ENCODE measurements around the gene CCDC102B.

Gene CCDC102B

DNA sequence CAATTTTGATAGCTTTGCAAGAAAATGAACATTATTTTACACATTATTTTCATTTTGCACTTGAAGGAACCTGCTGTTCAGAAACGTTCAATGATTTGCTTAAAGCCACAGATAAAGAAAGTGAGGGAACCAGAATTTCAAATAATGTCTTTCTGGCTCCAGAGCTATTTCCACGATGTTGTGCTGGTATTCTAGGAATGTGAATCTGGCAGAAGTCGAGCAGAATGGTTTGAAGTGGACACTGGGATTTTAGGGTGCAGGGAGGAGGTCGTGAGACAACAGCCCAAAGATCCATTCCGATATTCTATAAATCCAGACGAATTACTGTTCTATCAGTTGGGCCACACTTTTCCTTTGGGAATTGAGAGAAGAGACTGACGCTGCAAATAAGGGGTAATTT, 2.2 kb downstream of the CCDC102B start:
- H3K27ac ChIP-seq (ENCODE audit: low read depth, low read length): no peak overlapping the region
- H3K9ac ChIP-seq (ENCODE audit: low read length): no peak overlapping the region
- no peaks in the 10 kb centered on the region for H3K79me2 ChIP-seq (ENCODE audit: control insufficient read depth, insufficient read depth, low read length)
- no peak overlapping the region for H3K18ac ChIP-seq (ENCODE audit: low read length)
- H3K4me1 ChIP-seq (ENCODE audit: control insufficient read depth, low read depth, low read length): no peaks in the 10 kb centered on the region
- H2AK5ac ChIP-seq (ENCODE audit: low read length): no peak overlapping the region
- H3K79me1 ChIP-seq (ENCODE audit: low read length): no peaks in the 10 kb centered on the region
- H3K4me2 ChIP-seq (ENCODE audit: low read length): no peak overlapping the region
- peak; percentile 19 for DNase-seq
- H3K4ac ChIP-seq (ENCODE audit: low read depth, low read length): no peak overlapping the region
- no peak overlapping the region for H2BK15ac ChIP-seq (replicated peaks; ENCODE audit: low read depth)
- no peak overlapping the region for H3K4me3 ChIP-seq (ENCODE audit: low read length)
- no CpG with 5 or more reads among the region's 7 CpGs for WGBS (ENCODE audit: extremely low coverage, insufficient coverage, low lambda C conversion rate)
- no peak overlapping the region for H4K5ac ChIP-seq (ENCODE audit: low read length)
- H3K56ac ChIP-seq (ENCODE audit: low read length): no peak overlapping the region
- H2BK120ac ChIP-seq (ENCODE audit: low read depth, low read length): no peak overlapping the region
- H4K8ac ChIP-seq (ENCODE audit: low read depth, low read length): no peak overlapping the region
- H3K36me3 ChIP-seq (ENCODE audit: control insufficient read depth, insufficient read depth, low read length): no peaks in the 10 kb centered on the region
- H3K23ac ChIP-seq (ENCODE audit: low read length): no peak overlapping the region
- no peak overlapping the region for H2BK5ac ChIP-seq (ENCODE audit: low read length)
- no peaks in the 10 kb centered on the region for H3K27me3 ChIP-seq (ENCODE audit: insufficient read depth, low read length, poor library complexity)

GRCh38 chr18:68803356-68803755, 5.5 kb downstream of the CCDC102B start:
- no peak for DNase-seq
- no peak overlapping the region for H3K56ac ChIP-seq (ENCODE audit: low read length)
- no peak overlapping the region for H3K27ac ChIP-seq (ENCODE audit: low read depth, low read length)
- no peaks in the 10 kb centered on the region for H3K79me2 ChIP-seq (ENCODE audit: control insufficient read depth, insufficient read depth, low read length)
- H2BK15ac ChIP-seq (replicated peaks; ENCODE audit: low read depth): no peak overlapping the region
- no peaks in the 10 kb centered on the region for H3K79me1 ChIP-seq (ENCODE audit: low read length)
- no peak overlapping the region for H2BK120ac ChIP-seq (ENCODE audit: low read depth, low read length)
- H3K23ac ChIP-seq (ENCODE audit: low read length): no peak overlapping the region
- no CpG with 5 or more reads among the region's 3 CpGs for WGBS (ENCODE audit: extremely low coverage, insufficient coverage, low lambda C conversion rate)
- H3K4ac ChIP-seq (ENCODE audit: low read depth, low read length): no peak overlapping the region
- H2BK5ac ChIP-seq (ENCODE audit: low read length): no peak overlapping the region
- H3K18ac ChIP-seq (ENCODE audit: low read length): no peak overlapping the region
- H3K4me3 ChIP-seq (ENCODE audit: low read length): no peak overlapping the region
- H2AK5ac ChIP-seq (ENCODE audit: low read length): no peak overlapping the region
- H4K8ac ChIP-seq (ENCODE audit: low read depth, low read length): no peak overlapping the region
- no peak overlapping the region for H3K9ac ChIP-seq (ENCODE audit: low read length)
- no peaks in the 10 kb centered on the region for H3K4me1 ChIP-seq (ENCODE audit: control insufficient read depth, low read depth, low read length)
- no peaks in the 10 kb centered on the region for H3K27me3 ChIP-seq (ENCODE audit: insufficient read depth, low read length, poor library complexity)
- H3K36me3 ChIP-seq (ENCODE audit: control insufficient read depth, insufficient read depth, low read length): no peaks in the 10 kb centered on the region
- no peak overlapping the region for H4K5ac ChIP-seq (ENCODE audit: low read length)
- no peak overlapping the region for H3K4me2 ChIP-seq (ENCODE audit: low read length)

- Histone ChIP-seq H2BK15ac (replicated peaks; ENCODE audit: low read depth) (no peak overlapping the region), H3K79me1 (ENCODE audit: low read length) (no peaks in the 10 kb centered on the region), H3K36me3 (ENCODE audit: control insufficient read depth, insufficient read depth, low read length) (no peaks in the 10 kb centered on the region), H3K79me2 (ENCODE audit: control insufficient read depth, insufficient read depth, low read length) (no peaks in the 10 kb centered on the region), H2BK5ac (ENCODE audit: low read length) (no peak overlapping the region), H3K56ac (ENCODE audit: low read length) (no peak overlapping the region), H3K23ac (ENCODE audit: low read length) (no peak overlapping the region), H3K4me1 (ENCODE audit: control insufficient read depth, low read depth, low read length) (no peaks in the 10 kb centered on the region), H3K4me2 (ENCODE audit: low read length) (no peak overlapping the region), H4K8ac (ENCODE audit: low read depth, low read length) (no peak overlapping the region), H3K18ac (ENCODE audit: low read length) (no peak overlapping the region), H2AK5ac (ENCODE audit: low read length) (no peak overlapping the region), H2BK120ac (ENCODE audit: low read depth, low read length) (no peak overlapping the region), H3K27ac (ENCODE audit: low read depth, low read length) (no peak overlapping the region), H3K4ac (ENCODE audit: low read depth, low read length) (no peak overlapping the region), H4K5ac (ENCODE audit: low read length) (no peak overlapping the region), H3K27me3 (ENCODE audit: insufficient read depth, low read length, poor library complexity) (no peaks in the 10 kb centered on the region), H3K4me3 (ENCODE audit: low read length) (no peak overlapping the region), H3K9ac (ENCODE audit: low read length) (no peak overlapping the region)
- no CpG with 5 or more reads among the region's 3 CpGs for WGBS (ENCODE audit: extremely low coverage, insufficient coverage, low lambda C conversion rate)
- DNase-seq: no peak
These were observed 19.7 kb downstream of the CCDC102B start for GRCh38 chr18:68817584-68817983.

- Histone ChIP-seq H3K27me3 (ENCODE audit: insufficient read depth, low read length, poor library complexity) (no peaks in the 10 kb centered on the region), H3K4me3 (ENCODE audit: low read length) (no peak overlapping the region), H3K79me1 (ENCODE audit: low read length) (no peaks in the 10 kb centered on the region), H4K5ac (ENCODE audit: low read length) (no peak overlapping the region), H3K27ac (ENCODE audit: low read depth, low read length) (no peak overlapping the region), H3K18ac (ENCODE audit: low read length) (no peak overlapping the region), H3K4ac (ENCODE audit: low read depth, low read length) (no peak overlapping the region), H3K4me1 (ENCODE audit: control insufficient read depth, low read depth, low read length) (no peaks in the 10 kb centered on the region), H3K36me3 (ENCODE audit: control insufficient read depth, insufficient read depth, low read length) (no peaks in the 10 kb centered on the region), H2BK120ac (ENCODE audit: low read depth, low read length) (no peak overlapping the region), H3K23ac (ENCODE audit: low read length) (no peak overlapping the region), H3K4me2 (ENCODE audit: low read length) (no peak overlapping the region), H2AK5ac (ENCODE audit: low read length) (no peak overlapping the region), H3K79me2 (ENCODE audit: control insufficient read depth, insufficient read depth, low read length) (no peaks in the 10 kb centered on the region), H2BK15ac (replicated peaks; ENCODE audit: low read depth) (no peak overlapping the region), H3K56ac (ENCODE audit: low read length) (no peak overlapping the region), H4K8ac (ENCODE audit: low read depth, low read length) (no peak overlapping the region), H2BK5ac (ENCODE audit: low read length) (no peak overlapping the region), H3K9ac (ENCODE audit: low read length) (no peak overlapping the region)
- DNase-seq: no peak
- WGBS (ENCODE audit: extremely low coverage, insufficient coverage, low lambda C conversion rate): no CpG with 5 or more reads among the region's 2 CpGs
These were observed 20.7 kb downstream of the CCDC102B start for GRCh38 chr18:68818584-68818983.

DNA sequence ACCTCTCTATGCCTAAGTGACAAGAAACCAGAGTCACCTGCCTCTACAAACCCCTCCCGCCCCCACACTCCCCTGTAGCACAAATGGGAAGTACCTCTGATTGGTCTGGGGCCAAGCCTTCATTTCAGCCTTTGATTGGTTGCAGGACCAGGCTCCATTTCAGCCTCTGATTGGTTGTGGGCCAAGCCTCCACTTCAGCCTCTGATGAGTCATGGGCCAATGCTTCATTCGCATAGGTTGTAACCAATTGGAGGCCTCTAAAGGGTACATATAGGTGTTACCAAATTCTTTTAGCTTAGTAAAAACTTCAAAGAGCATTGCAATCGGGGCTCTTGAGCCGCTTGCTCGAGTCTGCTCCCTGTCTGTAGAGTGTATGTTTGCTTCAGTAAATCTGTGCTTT, 25.0 kb downstream of the CCDC102B start:
- Histone ChIP-seq H3K79me2 (ENCODE audit: control insufficient read depth, insufficient read depth, low read length) (no peaks in the 10 kb centered on the region), H3K27ac (ENCODE audit: low read depth, low read length) (no peak overlapping the region), H2BK5ac (ENCODE audit: low read length) (no peak overlapping the region), H3K79me1 (ENCODE audit: low read length) (no peaks in the 10 kb centered on the region), H3K56ac (ENCODE audit: low read length) (no peak overlapping the region), H3K4me1 (ENCODE audit: control insufficient read depth, low read depth, low read length) (no peaks in the 10 kb centered on the region), H3K18ac (ENCODE audit: low read length) (no peak overlapping the region), H4K5ac (ENCODE audit: low read length) (no peak overlapping the region), H3K27me3 (ENCODE audit: insufficient read depth, low read length, poor library complexity) (no peaks in the 10 kb centered on the region), H4K8ac (ENCODE audit: low read depth, low read length) (no peak overlapping the region), H3K4me2 (ENCODE audit: low read length) (no peak overlapping the region), H3K9ac (ENCODE audit: low read length) (no peak overlapping the region), H3K4me3 (ENCODE audit: low read length) (no peak overlapping the region), H3K4ac (ENCODE audit: low read depth, low read length) (no peak overlapping the region), H2BK120ac (ENCODE audit: low read depth, low read length) (no peak overlapping the region), H2AK5ac (ENCODE audit: low read length) (no peak overlapping the region), H3K36me3 (ENCODE audit: control insufficient read depth, insufficient read depth, low read length) (no peaks in the 10 kb centered on the region), H2BK15ac (replicated peaks; ENCODE audit: low read depth) (no peak overlapping the region), H3K23ac (ENCODE audit: low read length) (no peak overlapping the region)
- no CpG with 5 or more reads among the region's 5 CpGs for WGBS (ENCODE audit: extremely low coverage, insufficient coverage, low lambda C conversion rate)
- peak; percentile 19 for DNase-seq

DNA sequence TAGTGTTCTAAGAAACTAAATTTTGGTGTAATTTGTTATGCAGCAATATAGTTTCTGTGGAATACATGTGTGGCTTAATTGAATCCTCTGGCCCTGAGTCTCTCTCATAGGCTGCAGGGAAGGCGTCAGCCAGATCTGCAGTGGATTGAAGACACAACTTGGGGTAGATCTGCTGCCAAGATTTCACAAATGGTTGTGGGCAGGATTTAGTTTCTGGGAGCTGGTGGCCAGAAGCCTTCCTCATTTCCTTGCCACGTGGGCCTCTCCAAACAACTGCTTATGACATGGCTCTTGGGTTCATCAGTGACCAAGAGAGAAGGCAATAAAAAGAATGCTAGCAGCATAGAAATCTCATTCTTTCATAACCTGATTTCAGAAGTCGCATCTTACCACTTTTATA, 28.2 kb downstream of the CCDC102B start:
- Histone ChIP-seq H2BK5ac (ENCODE audit: low read length) (no peak overlapping the region), H3K27ac (ENCODE audit: low read depth, low read length) (no peak overlapping the region), H3K27me3 (ENCODE audit: insufficient read depth, low read length, poor library complexity) (no peaks in the 10 kb centered on the region), H3K56ac (ENCODE audit: low read length) (no peak overlapping the region), H3K23ac (ENCODE audit: low read length) (no peak overlapping the region), H2AK5ac (ENCODE audit: low read length) (no peak overlapping the region), H3K4me1 (ENCODE audit: control insufficient read depth, low read depth, low read length) (no peaks in the 10 kb centered on the region), H3K79me2 (ENCODE audit: control insufficient read depth, insufficient read depth, low read length) (no peaks in the 10 kb centered on the region), H3K4ac (ENCODE audit: low read depth, low read length) (no peak overlapping the region), H3K36me3 (ENCODE audit: control insufficient read depth, insufficient read depth, low read length) (no peaks in the 10 kb centered on the region), H3K4me3 (ENCODE audit: low read length) (no peak overlapping the region), H3K4me2 (ENCODE audit: low read length) (no peak overlapping the region), H4K5ac (ENCODE audit: low read length) (no peak overlapping the region), H4K8ac (ENCODE audit: low read depth, low read length) (no peak overlapping the region), H3K9ac (ENCODE audit: low read length) (no peak overlapping the region), H3K18ac (ENCODE audit: low read length) (no peak overlapping the region), H3K79me1 (ENCODE audit: low read length) (no peaks in the 10 kb centered on the region), H2BK15ac (replicated peaks; ENCODE audit: low read depth) (no peak overlapping the region), H2BK120ac (ENCODE audit: low read depth, low read length) (no peak overlapping the region)
- peak; percentile 25 for DNase-seq
- WGBS (ENCODE audit: extremely low coverage, insufficient coverage, low lambda C conversion rate): no CpG with 5 or more reads among the region's 3 CpGs

Data from mesendoderm (in vitro differentiated cells).